ENCODE results near the gene CCDC51.

CCDC51 gene

GRCh38 chr3:48399387-48400172, 40.3 kb downstream of the CCDC51 start:
- Histone ChIP-seq H2BK120ac (ENCODE audit: insufficient read depth, low read length, poor library complexity) (no peak overlapping the region), H4K8ac (ENCODE audit: low read depth, low read length) (no peak overlapping the region), H4K12ac (ENCODE audit: low read depth, low read length) (no peak overlapping the region), H3K4me2 (ENCODE audit: low read length) (no peak overlapping the region), H3K23ac (ENCODE audit: low read length) (no peak overlapping the region), H3K27me3 (ENCODE audit: insufficient read depth, low read length) (no peaks in the 10 kb centered on the region), H3K4me3 (ENCODE audit: low read depth, low read length) (no peak overlapping the region), H4K91ac (ENCODE audit: low read depth, low read length) (no peak overlapping the region), H3K4ac (ENCODE audit: low read depth, low read length) (no peak overlapping the region), H3K9ac (ENCODE audit: low read length) (no peak overlapping the region), H3K36me3 (ENCODE audit: control insufficient read depth in 1 of 2, insufficient read depth in 2 of 2, low read length in 2 of 2) (peaks cover 16 to 19% of the 10 kb centered on the region in 2 experiments), H3K18ac (ENCODE audit: low read length) (no peak overlapping the region), H3K4me1 (ENCODE audit: control insufficient read depth in 1 of 2, insufficient read depth in 2 of 2, low read length in 2 of 2) (no peaks in the 10 kb centered on the region), H3K9me3 (ENCODE audit: insufficient read depth, low read depth, low read length) (no peaks in the 10 kb centered on the region), H2BK5ac (ENCODE audit: low read depth, low read length, poor library complexity) (no peak overlapping the region), H2AFZ (ENCODE audit: insufficient read depth, low read length, poor library complexity) (no peak overlapping the region), H2BK12ac (ENCODE audit: low read length) (no peak overlapping the region), H3K79me1 (ENCODE audit: low read length) (no peaks in the 10 kb centered on the region), H3K79me2 (ENCODE audit: control insufficient read depth, insufficient read depth, low read length, poor library complexity) (no peaks in the 10 kb centered on the region), H2AK5ac (ENCODE audit: low read length) (no peak overlapping the region), H3K14ac (ENCODE audit: low read length) (no peak overlapping the region), H3K27ac (ENCODE audit: low read depth, low read length) (no peak overlapping the region)
- peak; percentile 15 to 25 for DNase-seq
- no CpG with 5 or more reads among the region's 4 CpGs for WGBS (ENCODE audit: extremely low coverage, insufficient coverage, insufficient read length)

- Histone ChIP-seq H3K4me1 (ENCODE audit: control insufficient read depth in 1 of 2, insufficient read depth in 2 of 2, low read length in 2 of 2) (no peaks in the 10 kb centered on the region), H3K36me3 (ENCODE audit: control insufficient read depth in 1 of 2, insufficient read depth in 2 of 2, low read length in 2 of 2) (peaks cover 9 to 12% of the 10 kb centered on the region in 2 experiments), H4K8ac (ENCODE audit: low read depth, low read length) (no peak overlapping the region), H3K9me3 (ENCODE audit: insufficient read depth, low read depth, low read length) (no peaks in the 10 kb centered on the region), H3K4ac (ENCODE audit: low read depth, low read length) (no peak overlapping the region), H2BK12ac (ENCODE audit: low read length) (no peak overlapping the region), H2AFZ (ENCODE audit: insufficient read depth, low read length, poor library complexity) (no peak overlapping the region), H2BK120ac (ENCODE audit: insufficient read depth, low read length, poor library complexity) (no peak overlapping the region), H3K79me2 (ENCODE audit: control insufficient read depth, insufficient read depth, low read length, poor library complexity) (no peaks in the 10 kb centered on the region), H3K18ac (ENCODE audit: low read length) (no peak overlapping the region), H3K23ac (ENCODE audit: low read length) (no peak overlapping the region), H3K27ac (ENCODE audit: low read depth, low read length) (no peak overlapping the region), H3K27me3 (ENCODE audit: insufficient read depth, low read length) (no peaks in the 10 kb centered on the region), H4K91ac (ENCODE audit: low read depth, low read length) (no peak overlapping the region), H3K4me3 (ENCODE audit: low read depth, low read length) (no peak overlapping the region), H4K12ac (ENCODE audit: low read depth, low read length) (no peak overlapping the region), H2AK5ac (ENCODE audit: low read length) (no peak overlapping the region), H3K14ac (ENCODE audit: low read length) (no peak overlapping the region), H3K79me1 (ENCODE audit: low read length) (no peaks in the 10 kb centered on the region), H3K4me2 (ENCODE audit: low read length) (no peak overlapping the region), H3K9ac (ENCODE audit: low read length) (no peak overlapping the region), H2BK5ac (ENCODE audit: low read depth, low read length, poor library complexity) (no peak overlapping the region)
- no CpG with 5 or more reads among the region's 11 CpGs for WGBS (ENCODE audit: extremely low coverage, insufficient coverage, insufficient read length)
- no peak for DNase-seq
Observed at GRCh38 chr3:48398701-48399386, 41.1 kb downstream of the CCDC51 start.

- H2AK5ac ChIP-seq (ENCODE audit: low read length), result no peak overlapping the region
- no CpG with 5 or more reads among the region's 9 CpGs for WGBS (ENCODE audit: extremely low coverage, insufficient coverage, insufficient read length)
- no peaks in the 10 kb centered on the region for H3K27me3 ChIP-seq (ENCODE audit: insufficient read depth, low read length)
- H4K91ac ChIP-seq (ENCODE audit: low read depth, low read length), result no peak overlapping the region
- H3K4me2 ChIP-seq (ENCODE audit: low read length), result no peak overlapping the region
- H3K4me3 ChIP-seq (ENCODE audit: low read depth, low read length), result no peak overlapping the region
- H3K79me2 ChIP-seq (ENCODE audit: control insufficient read depth, insufficient read depth, low read length, poor library complexity), result no peaks in the 10 kb centered on the region
- H3K79me1 ChIP-seq (ENCODE audit: low read length), result no peaks in the 10 kb centered on the region
- no peak overlapping the region for H3K9ac ChIP-seq (ENCODE audit: low read length)
- no peak for DNase-seq
- H3K9me3 ChIP-seq (ENCODE audit: insufficient read depth, low read depth, low read length), result no peaks in the 10 kb centered on the region
- no peak overlapping the region for H4K8ac ChIP-seq (ENCODE audit: low read depth, low read length)
- H3K36me3 ChIP-seq (ENCODE audit: control insufficient read depth in 1 of 2, insufficient read depth in 2 of 2, low read length in 2 of 2), result peaks cover 4% of the 10 kb centered on the region in 2 experiments
- no peak overlapping the region for H4K12ac ChIP-seq (ENCODE audit: low read depth, low read length)
- H3K23ac ChIP-seq (ENCODE audit: low read length), result no peak overlapping the region
- no peak overlapping the region for H3K4ac ChIP-seq (ENCODE audit: low read depth, low read length)
- H2BK12ac ChIP-seq (ENCODE audit: low read length), result no peak overlapping the region
- H3K14ac ChIP-seq (ENCODE audit: low read length), result no peak overlapping the region
- no peak overlapping the region for H2AFZ ChIP-seq (ENCODE audit: insufficient read depth, low read length, poor library complexity)
- no peaks in the 10 kb centered on the region for H3K4me1 ChIP-seq (ENCODE audit: control insufficient read depth in 1 of 2, insufficient read depth in 2 of 2, low read length in 2 of 2)
- H3K18ac ChIP-seq (ENCODE audit: low read length), result no peak overlapping the region
- H2BK5ac ChIP-seq (ENCODE audit: low read depth, low read length, poor library complexity), result no peak overlapping the region
- H3K27ac ChIP-seq (ENCODE audit: low read depth, low read length), result no peak overlapping the region
- no peak overlapping the region for H2BK120ac ChIP-seq (ENCODE audit: insufficient read depth, low read length, poor library complexity)
Observed at GRCh38 chr3:48397767-48398681, 41.9 kb downstream of the CCDC51 start.

- Histone ChIP-seq H3K27me3 (ENCODE audit: insufficient read depth, low read length) (no peaks in the 10 kb centered on the region), H2BK5ac (ENCODE audit: low read depth, low read length, poor library complexity) (no peak overlapping the region), H2AK5ac (ENCODE audit: low read length) (no peak overlapping the region), H3K9ac (ENCODE audit: low read length) (no peak overlapping the region), H3K4ac (ENCODE audit: low read depth, low read length) (no peak overlapping the region), H2AFZ (ENCODE audit: insufficient read depth, low read length, poor library complexity) (no peak overlapping the region), H2BK120ac (ENCODE audit: insufficient read depth, low read length, poor library complexity) (no peak overlapping the region), H4K8ac (ENCODE audit: low read depth, low read length) (no peak overlapping the region), H3K9me3 (ENCODE audit: insufficient read depth, low read depth, low read length) (no peaks in the 10 kb centered on the region), H3K4me1 (ENCODE audit: control insufficient read depth in 1 of 2, insufficient read depth in 2 of 2, low read length in 2 of 2) (no peaks in the 10 kb centered on the region), H3K36me3 (ENCODE audit: control insufficient read depth in 1 of 2, insufficient read depth in 2 of 2, low read length in 2 of 2) (no peaks in the 10 kb centered on the region), H4K91ac (ENCODE audit: low read depth, low read length) (no peak overlapping the region), H4K12ac (ENCODE audit: low read depth, low read length) (no peak overlapping the region), H3K14ac (ENCODE audit: low read length) (no peak overlapping the region), H3K4me2 (ENCODE audit: low read length) (no peak overlapping the region), H3K18ac (ENCODE audit: low read length) (no peak overlapping the region), H3K23ac (ENCODE audit: low read length) (no peak overlapping the region), H3K79me2 (ENCODE audit: control insufficient read depth, insufficient read depth, low read length, poor library complexity) (no peaks in the 10 kb centered on the region), H3K79me1 (ENCODE audit: low read length) (no peaks in the 10 kb centered on the region), H3K27ac (ENCODE audit: low read depth, low read length) (no peak overlapping the region), H2BK12ac (ENCODE audit: low read length) (no peak overlapping the region), H3K4me3 (ENCODE audit: low read depth, low read length) (no peak overlapping the region)
- WGBS (ENCODE audit: extremely low coverage, insufficient coverage, insufficient read length), result no CpG with 5 or more reads among the region's 3 CpGs
- DNase-seq, result no peak
Observed at GRCh38 chr3:48395714-48396113, 44.2 kb downstream of the CCDC51 start.
